ENCODE measurements around the gene APBA2.

The APBA2 gene

DNA sequence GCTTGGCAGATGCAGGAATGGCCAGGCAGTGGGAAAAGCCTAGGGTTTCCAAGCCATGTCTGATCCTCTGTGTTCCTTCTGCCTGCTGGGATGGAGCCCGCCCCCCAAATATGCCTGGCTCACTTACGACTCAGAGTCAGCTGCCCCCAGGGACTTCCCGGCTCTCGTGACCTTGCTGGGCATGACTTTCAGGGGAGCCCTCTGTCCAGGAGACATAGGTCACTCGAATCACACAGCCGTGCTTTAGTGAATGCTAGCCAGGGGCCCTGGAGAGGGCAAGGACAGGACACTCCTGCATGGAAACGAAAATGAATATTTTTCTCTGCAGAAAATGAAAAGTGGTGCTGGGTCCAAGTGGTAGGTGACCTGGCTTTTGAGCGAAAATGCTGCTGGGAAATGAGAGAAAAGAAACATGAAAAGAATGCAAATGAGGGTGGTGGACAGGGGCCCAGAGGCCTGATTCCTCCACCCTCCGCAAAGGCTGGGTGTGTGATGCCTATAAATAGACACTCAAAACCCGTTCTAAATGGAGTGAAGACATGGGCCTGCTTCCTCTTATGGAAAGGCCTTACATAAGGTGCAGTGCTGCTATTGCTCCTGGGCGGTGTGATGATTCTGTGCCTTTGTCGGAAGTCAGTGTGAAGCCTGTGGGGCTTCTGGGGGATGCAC is 107.4 kb downstream of the APBA2 start:
- TF ChIP-seq, protein P1, sequence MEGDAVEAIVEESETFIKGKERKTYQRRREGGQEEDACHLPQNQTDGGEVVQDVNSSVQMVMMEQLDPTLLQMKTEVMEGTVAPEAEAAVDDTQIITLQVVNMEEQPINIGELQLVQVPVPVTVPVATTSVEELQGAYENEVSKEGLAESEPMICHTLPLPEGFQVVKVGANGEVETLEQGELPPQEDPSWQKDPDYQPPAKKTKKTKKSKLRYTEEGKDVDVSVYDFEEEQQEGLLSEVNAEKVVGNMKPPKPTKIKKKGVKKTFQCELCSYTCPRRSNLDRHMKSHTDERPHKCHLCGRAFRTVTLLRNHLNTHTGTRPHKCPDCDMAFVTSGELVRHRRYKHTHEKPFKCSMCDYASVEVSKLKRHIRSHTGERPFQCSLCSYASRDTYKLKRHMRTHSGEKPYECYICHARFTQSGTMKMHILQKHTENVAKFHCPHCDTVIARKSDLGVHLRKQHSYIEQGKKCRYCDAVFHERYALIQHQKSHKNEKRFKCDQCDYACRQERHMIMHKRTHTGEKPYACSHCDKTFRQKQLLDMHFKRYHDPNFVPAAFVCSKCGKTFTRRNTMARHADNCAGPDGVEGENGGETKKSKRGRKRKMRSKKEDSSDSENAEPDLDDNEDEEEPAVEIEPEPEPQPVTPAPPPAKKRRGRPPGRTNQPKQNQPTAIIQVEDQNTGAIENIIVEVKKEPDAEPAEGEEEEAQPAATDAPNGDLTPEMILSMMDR (IDR thresholded peaks at IDR 0.05; ENCODE audit: insufficient read depth, missing control alignments), result no peak
- DNase-seq (ENCODE audit: insufficient read length, low spot score), result no peak
- no peak for FAIRE-seq

DNA sequence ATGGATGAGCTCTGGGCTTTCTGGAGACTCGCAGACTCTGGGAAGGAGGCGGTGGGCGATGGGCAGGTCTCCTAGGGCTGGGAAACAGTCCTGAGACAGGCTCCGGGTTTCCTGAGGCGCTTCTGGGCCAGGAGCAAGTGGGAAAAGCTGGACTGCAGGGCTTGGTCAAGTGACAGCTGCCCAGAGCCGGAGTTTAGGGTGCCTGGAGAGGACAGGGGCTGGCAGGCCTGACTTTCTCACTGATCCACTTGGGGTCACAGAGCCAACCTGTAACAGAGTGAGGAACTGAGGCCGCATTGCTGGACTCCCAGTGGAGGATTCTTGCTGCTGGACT is 107.9 kb downstream of the APBA2 start:
- no peak for DNase-seq (ENCODE audit: insufficient read length, low spot score)
- TF ChIP-seq, protein P1 (IDR thresholded peaks at IDR 0.05; ENCODE audit: insufficient read depth, missing control alignments), result no peak
- no peak for FAIRE-seq

DNA sequence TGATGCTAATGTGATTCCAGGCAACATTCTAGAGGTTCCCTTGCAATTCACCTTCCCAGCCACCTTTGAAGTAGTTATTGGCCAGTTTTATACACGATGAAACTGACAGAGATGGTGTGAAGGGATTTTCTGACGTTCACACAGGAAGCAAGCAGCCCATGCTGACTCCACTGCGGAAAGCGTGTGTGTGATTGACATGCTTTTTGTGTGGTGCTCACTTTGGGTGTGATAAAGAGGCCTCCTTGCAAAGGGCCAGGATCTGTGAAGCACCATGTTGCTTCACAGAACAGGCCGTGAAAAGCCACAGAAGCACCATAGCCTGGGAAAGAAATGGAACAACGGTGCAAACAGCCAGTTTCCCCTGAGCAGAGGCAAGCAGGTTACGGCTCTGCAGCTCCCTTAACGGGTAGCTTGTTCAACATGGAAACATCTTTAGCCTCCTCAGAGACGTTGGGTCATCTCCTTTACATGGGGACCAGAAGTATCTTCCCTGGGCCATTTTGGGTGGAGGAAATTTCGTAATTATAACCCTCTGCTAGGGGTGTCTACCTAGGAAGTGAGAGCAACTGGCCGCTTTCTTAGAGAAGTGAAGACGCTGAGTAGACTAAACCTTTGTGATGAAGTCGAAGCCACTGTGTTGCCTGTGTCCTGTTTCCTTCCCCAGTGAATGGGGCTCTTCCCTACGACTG is 108.5 kb downstream of the APBA2 start:
- TF ChIP-seq, protein P1 (IDR thresholded peaks at IDR 0.05; ENCODE audit: insufficient read depth, missing control alignments), result no peak
- no peak for FAIRE-seq
- no peak for DNase-seq (ENCODE audit: insufficient read length, low spot score)

DNA sequence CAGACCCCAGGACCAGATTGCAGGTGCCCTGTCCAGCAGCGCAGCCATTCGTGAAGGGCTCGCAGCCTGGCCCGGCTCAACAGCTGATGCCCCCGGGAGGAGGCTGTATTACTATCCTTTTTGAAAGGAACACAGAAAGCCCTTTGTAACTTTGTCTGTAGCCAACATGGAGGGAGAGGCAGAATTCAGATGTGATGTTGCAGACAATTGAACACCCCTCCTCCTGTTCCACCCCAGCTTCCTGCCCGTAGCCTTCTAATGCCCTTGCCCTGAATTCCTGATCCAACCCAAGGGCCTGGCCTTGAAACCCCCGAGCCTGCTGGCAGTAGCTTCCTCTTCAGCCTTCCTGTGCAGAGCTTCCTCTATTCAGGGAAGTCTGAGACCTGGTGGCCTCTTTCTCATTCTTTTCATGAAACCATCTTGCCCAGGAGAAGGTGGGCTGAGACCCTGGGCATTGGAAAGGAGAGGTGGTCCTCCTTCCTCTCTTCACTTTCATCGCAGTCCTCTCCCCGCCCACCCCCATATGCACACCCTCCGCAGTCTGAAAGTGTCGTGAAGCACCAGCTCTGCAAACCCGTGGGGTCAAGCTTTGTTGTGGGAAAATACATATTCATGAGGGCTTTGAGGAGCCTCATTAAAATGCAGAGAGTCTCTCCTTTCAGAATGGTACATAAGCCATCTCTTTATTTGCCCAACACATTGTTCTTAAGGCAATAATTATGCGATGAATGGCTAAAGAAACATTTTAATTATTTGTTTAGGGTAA is 109.2 kb downstream of the APBA2 start:
- no peak for FAIRE-seq
- TF ChIP-seq, protein P1 (IDR thresholded peaks at IDR 0.05; ENCODE audit: insufficient read depth, missing control alignments), result no peak

DNA sequence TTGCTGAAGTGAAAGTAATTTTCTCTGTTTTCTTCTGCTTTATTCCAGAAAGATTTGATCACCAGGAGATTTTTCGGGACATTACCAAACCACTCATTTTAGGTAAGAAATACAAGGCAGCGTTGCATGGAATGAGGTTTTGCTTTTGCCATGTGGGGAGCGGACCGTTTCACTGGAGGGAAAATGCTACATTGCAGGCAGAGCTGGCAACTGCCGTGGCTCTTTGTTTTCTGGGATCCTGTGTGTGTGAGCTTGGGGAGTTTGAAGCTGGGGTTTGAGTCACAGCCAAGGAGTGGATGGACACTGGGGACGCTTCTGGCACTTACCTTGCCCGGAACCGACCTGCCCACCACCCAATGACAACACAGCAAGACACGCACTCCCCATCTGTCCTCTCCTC is 109.9 kb downstream of the APBA2 start:
- TF ChIP-seq, protein P1 (IDR thresholded peaks at IDR 0.05; ENCODE audit: insufficient read depth, missing control alignments), result no peak
- no peak for DNase-seq (ENCODE audit: insufficient read length, low spot score)
- no peak for FAIRE-seq

More for the DNA sequence above, 109.2 kb downstream of the APBA2 start:
- no peak for DNase-seq (ENCODE audit: insufficient read length, low spot score)

DNA sequence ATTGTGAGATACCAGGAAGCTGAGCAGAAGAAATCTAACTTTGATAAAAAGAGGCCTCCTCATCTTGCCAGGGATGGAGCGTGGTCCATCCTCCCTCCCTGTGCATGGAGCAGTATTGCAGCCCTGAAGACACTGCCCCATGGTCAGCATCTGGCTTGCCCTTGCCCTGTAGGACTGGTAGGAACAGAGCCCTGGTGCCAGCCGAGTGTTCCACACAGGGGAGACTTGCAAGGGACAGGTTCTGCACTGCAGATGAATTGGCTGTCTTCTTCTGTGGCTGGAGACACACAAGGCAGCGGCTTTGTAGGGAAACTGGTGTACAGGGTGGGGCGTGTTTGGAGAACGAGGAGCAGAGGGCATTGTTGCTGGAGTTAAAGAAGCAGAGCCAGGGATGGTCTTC is 110.5 kb downstream of the APBA2 start:
- FAIRE-seq (no peak), DNase-seq (ENCODE audit: insufficient read length, low spot score) (no peak)
- TF ChIP-seq, protein P1 (IDR thresholded peaks at IDR 0.05; ENCODE audit: insufficient read depth, missing control alignments), result no peak
